GM12878 (cell line): ENCODE data around the gene SELENOO. TPM values are rescaled to one million over a fixed set of nuclear protein-coding genes. Genes with fewer than 3 reads are reported as not detected.

Experiments
- ATAC-seq: fragments of 200-7000 bp; cut with Tn5 transposase; 3 replicates; pipeline ENCODE4 v1.9.1; 2020; ENCODE audit warnings: mild to moderate bottlenecking, moderate library complexity
- BruUV-seq: library from RNA; stranded (reverse); fragments of 400-500 nt; replicated peaks from 2 replicates; lab custom pipeline; 2021; lab: Mats Ljungman, UMichigan
- CTCF ChIA-PET: fragments of 300-600 bp; sonication (Branson Sonifier 250); formaldehyde crosslinking; extraction: SDS; loops from one replicate; lab custom pipeline; 2021; ENCODE audit warnings: inconsistent platforms; lab: Yijun Ruan, JAX
- POLR2A ChIA-PET: fragments of 350-600 bp; formaldehyde crosslinking; extraction: SDS; loops from one replicate; lab custom pipeline; 2021; ENCODE audit warnings: inconsistent platforms; lab: Charles Lee
- RAD21 ChIA-PET: fragments of 300-600 bp; sonication (Branson Sonifier 250); formaldehyde crosslinking; loops from one replicate; lab custom pipeline; 2023; ENCODE audit warnings: antibody characterized with exemption; ENCODE audit not compliant: unreplicated experiment; lab: Charles Lee
- SMC1A ChIA-PET: fragments of 300-600 bp; sonication (Branson Sonifier 250); formaldehyde crosslinking; loops from one replicate; lab custom pipeline; 2023; ENCODE audit not compliant: unreplicated experiment, uncharacterized antibody; lab: Charles Lee
- DNase-seq: peaks from one replicate; pipeline ENCODE4 v3.0.0-alpha.2; 2011; ENCODE audit warnings: low read depth, low spot score
- FAIRE-seq: peaks from 3 replicates; lab custom pipeline; 2011; peaks lifted over from hg19 to GRCh38; lab: Jason Lieb, UNC
- H2AFZ ChIP-seq: 2 replicates; pipeline ENCODE4 v1.6.0; 2011; ENCODE audit warnings: low read depth, low read length, control low read depth; ENCODE audit not compliant: control insufficient read depth
- H3K27ac ChIP-seq: 2 replicates; pipeline ENCODE4 v1.5.1; 2011; ENCODE audit warnings: control low read depth; ENCODE audit not compliant: control insufficient read depth, insufficient read depth
- H3K27me3 ChIP-seq, 2 experiments: replicated peaks in 1 of 2; 2 replicates each; pipeline versions ENCODE4 v1.6.0 to v1.6.1; 2011; ENCODE audit warnings: low read length in 1 of 2; ENCODE audit not compliant: control insufficient read depth in 2 of 2, insufficient read depth in 2 of 2
- H3K36me3 ChIP-seq, 2 experiments: 2 replicates each; pipeline ENCODE4 v1.5.1; 2011; ENCODE audit warnings: low read length in 1 of 2; ENCODE audit not compliant: control insufficient read depth in 2 of 2, insufficient read depth in 2 of 2
- H3K4me1 ChIP-seq: 2 replicates; pipeline ENCODE4 v1.6.1; 2011; ENCODE audit warnings: mild to moderate bottlenecking, low read length, moderate library complexity, mixed read lengths; ENCODE audit not compliant: control insufficient read depth, insufficient read depth
- H3K4me2 ChIP-seq: 2 replicates; pipeline ENCODE4 v1.6.0; 2011; ENCODE audit warnings: control low read depth; ENCODE audit not compliant: control insufficient read depth, insufficient read depth
- H3K4me3 ChIP-seq: fragments of 200-600 bp; sonication (generic); 2 replicates; pipeline ENCODE4 v1.5.1; 2016
- H3K79me2 ChIP-seq: 2 replicates; pipeline ENCODE4 v1.6.0; 2011; ENCODE audit warnings: low read length; ENCODE audit not compliant: control insufficient read depth, insufficient read depth
- H3K9ac ChIP-seq: 2 replicates; pipeline ENCODE4 v1.8.0; 2011; ENCODE audit warnings: low read length, control low read depth, mixed read lengths; ENCODE audit not compliant: control insufficient read depth, insufficient read depth
- H3K9me3 ChIP-seq: replicated peaks from 3 replicates; pipeline ENCODE4 v1.5.1; 2011; ENCODE audit warnings: mild to moderate bottlenecking, low read length; ENCODE audit not compliant: control insufficient read depth, insufficient read depth
- H4K20me1 ChIP-seq: 2 replicates; pipeline ENCODE4 v1.6.0; 2011; ENCODE audit not compliant: control insufficient read depth, insufficient read depth
- CHD2 ChIP-seq: IDR thresholded peaks from 2 replicates; pipeline ENCODE4 v1.6.1; 2011; ENCODE audit warnings: low read depth, low read length, improper control_type of control experiment, borderline replicate concordance
- EGR1 ChIP-seq, 2 experiments: IDR thresholded peaks; 1 replicate in 1 of 2; 2 replicates in 1 of 2; pipeline ENCODE4 v1.6.1; 2011 to 2012; ENCODE audit warnings: low read depth in 2 of 2, low read length in 2 of 2, borderline replicate concordance in 1 of 2, mild to moderate bottlenecking in 1 of 2, moderate library complexity in 1 of 2
- FOXM1 ChIP-seq: IDR thresholded peaks from 2 replicates; pipeline ENCODE4 v1.6.1; 2012; ENCODE audit warnings: low read depth, mild to moderate bottlenecking, inconsistent platforms, low read length, moderate library complexity
- IKZF1 ChIP-seq: fragments of 450-650 bp; conservative IDR thresholded peaks from 2 replicates; pipeline ENCODE4 v1.6.1; 2017; ENCODE audit warnings: antibody characterized with exemption, mild to moderate bottlenecking
- KLF5 ChIP-seq: fragments of 450-650 bp; IDR thresholded peaks from 2 replicates; pipeline ENCODE4 v1.6.1; 2014; ENCODE audit warnings: mild to moderate bottlenecking; ENCODE audit not compliant: partially characterized antibody
- MTA2 ChIP-seq: fragments of 450-650 bp; IDR thresholded peaks from 2 replicates; pipeline ENCODE4 v1.6.1; 2016; ENCODE audit warnings: low read depth, mild to moderate bottlenecking, moderate library complexity
- MXI1 ChIP-seq: fragments of 150-350 bp; IDR thresholded peaks from 2 replicates; pipeline ENCODE4 v1.6.1; 2011; ENCODE audit warnings: low read depth, mild to moderate bottlenecking, inconsistent platforms, low read length, improper control_type of control experiment
- PAX8 ChIP-seq: fragments of 450-650 bp; IDR thresholded peaks from 2 replicates; pipeline ENCODE4 v1.6.1; 2017; ENCODE audit warnings: mild to moderate bottlenecking, moderate library complexity
- RCOR1 ChIP-seq: conservative IDR thresholded peaks from 2 replicates; pipeline ENCODE4 v1.6.1; 2012; ENCODE audit warnings: low read depth, low read length, improper control_type of control experiment
- SMAD1 ChIP-seq: fragments of 450-650 bp; IDR thresholded peaks from 2 replicates; pipeline ENCODE4 v1.6.1; 2018; ENCODE audit warnings: mild to moderate bottlenecking, low read depth; ENCODE audit not compliant: partially characterized antibody
- SMC3 ChIP-seq: IDR thresholded peaks from 2 replicates; pipeline ENCODE4 v1.6.1; 2011; ENCODE audit warnings: low read length, improper control_type of control experiment, borderline replicate concordance
- STAT3 ChIP-seq: IDR thresholded peaks from 2 replicates; pipeline ENCODE4 v1.6.1; 2011; ENCODE audit warnings: low read depth, low read length, improper control_type of control experiment
- TAF1 ChIP-seq: IDR thresholded peaks from 2 replicates; pipeline ENCODE4 v1.6.1; 2011; ENCODE audit warnings: mild to moderate bottlenecking, low read depth, low read length, borderline replicate concordance
- TARDBP ChIP-seq: IDR thresholded peaks from 2 replicates; pipeline ENCODE4 v1.6.1; 2016; ENCODE audit warnings: borderline replicate concordance
- TCF7 ChIP-seq: IDR thresholded peaks from 2 replicates; pipeline ENCODE4 v1.6.1; 2014; ENCODE audit warnings: antibody characterized with exemption, borderline replicate concordance
- ZNF622 ChIP-seq: fragments of 450-650 bp; IDR thresholded peaks from 2 replicates; pipeline ENCODE4 v1.6.1; 2017; ENCODE audit warnings: mild to moderate bottlenecking, inconsistent platforms
- WGBS: methylation state at CpG from one replicate; pipeline ENCODE4 v1.1.6; 2016; ENCODE audit warnings: low lambda C conversion rate; ENCODE audit not compliant: insufficient replicate concordance, insufficient coverage; ENCODE audit errors: missing lambda C conversion rate; 5-methylcytosine and 5-hydroxymethylcytosine counted together
- in situ Hi-C: fragments of 300-500 bp; cut with MboI; formaldehyde crosslinking; loops from 9 replicates; pipeline ENCODE4 v1.14.3; 2018; ENCODE audit warnings: mixed read lengths
- intact Hi-C: fragments of 100-400 bp; cut with micrococcal nuclease; formaldehyde crosslinking; loops from one replicate; pipeline ENCODE4 v1.14.2; 2022; ENCODE audit not compliant: unreplicated experiment
- polyA plus RNA-seq, 11 experiments: library from polyadenylated mRNA; depleted of rRNA in 4 of 11; unstranded in 6 of 11; stranded (reverse) in 5 of 11; fragments of >200 nt; fragmentation: Nextera tagmentation in 4 of 11; fragmentation: Illumina TruSeq in 1 of 11; extraction: Ambion mirVana in 4 of 11; extraction: Trizol in 1 of 11; gene quantifications; 1 replicate in 1 of 11; 2 replicates in 10 of 11; pipeline versions ENCODE4 v1.2.1 to v1.2.3, GENCODE V29; 2011 to 2016; ENCODE audit warnings: inconsistent platforms in 2 of 11, missing spikeins in 2 of 11, low read depth in 1 of 11
- total RNA-seq, 4 experiments: library from RNA; depleted of rRNA in 3 of 4; stranded (reverse); fragments of >200 nt in 3 of 4; fragmentation: Illumina TruSeq in 1 of 4; extraction: Trizol in 1 of 4; gene quantifications; 2 replicates each; pipeline versions ENCODE4 v1.2.1 to v1.2.3, GENCODE V29; 2013 to 2021
- TF ChIP-seq, protein P1 (sequence below): IDR thresholded peaks from 2 replicates; pipeline ENCODE4 v1.6.1; 2011; ENCODE audit warnings: borderline replicate concordance, low read depth, mild to moderate bottlenecking, moderate library complexity, mixed read lengths, low read length; ENCODE audit not compliant: insufficient read depth; ENCODE audit errors: extremely low read length
- TF ChIP-seq, protein P2 (sequence below): IDR thresholded peaks from 2 replicates; pipeline ENCODE4 v1.6.1; 2011; ENCODE audit warnings: low read depth, low read length, improper control_type of control experiment, borderline replicate concordance

The SELENOO gene
- total and polyA plus RNA-seq, 10 of the 15 experiments (the other 5 are each of a cell fraction or from before 2014, with no cell fraction given): 0.42 to 23.3 (median 3.3) TPM

DNA sequence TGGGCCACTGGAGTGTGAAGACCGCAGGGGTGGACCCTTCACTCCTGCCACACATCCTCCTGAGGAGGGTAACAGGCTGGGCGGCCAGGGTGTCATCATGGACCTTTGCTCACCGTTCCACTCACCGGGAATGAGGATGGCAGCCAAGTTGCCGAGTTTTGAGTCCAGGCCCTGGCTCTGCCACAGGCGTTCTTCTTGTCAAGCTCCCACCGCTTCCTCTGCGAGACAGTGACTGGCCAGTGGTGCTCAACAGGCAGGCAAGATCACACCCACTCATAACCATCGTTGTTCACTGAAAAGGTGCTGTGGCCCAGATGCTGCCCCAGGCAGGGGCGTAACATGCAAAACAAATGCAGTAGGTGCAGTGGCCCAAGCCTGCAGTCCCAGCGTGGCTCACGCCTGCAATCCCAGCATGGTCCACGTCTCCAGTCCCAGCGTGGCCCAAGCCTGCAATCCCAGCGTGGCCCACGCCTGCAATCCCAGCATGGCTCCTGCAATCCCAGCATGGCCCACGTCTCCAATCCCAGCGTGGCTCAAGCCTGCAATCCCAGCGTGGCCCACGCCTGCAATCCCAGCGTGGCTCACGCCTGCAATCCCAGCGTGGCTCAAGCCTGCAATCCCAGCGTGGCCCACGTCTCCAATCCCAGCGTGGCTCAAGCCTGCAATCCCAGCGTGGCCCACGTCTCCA, 35.2 kb upstream of the SELENOO start:
- H3K4me1 ChIP-seq: no peaks in the 10 kb centered on the region
- ChIA-PET RAD21 (no interaction called here), SMC1A (no interaction called here)
- DNase-seq (no peak), ATAC-seq (no peak)
- no peaks in the 10 kb centered on the region for H4K20me1 ChIP-seq
- no peak overlapping the region for H2AFZ ChIP-seq
- BruUV-seq: no TSS peak
- no peak overlapping the region for H3K27ac ChIP-seq
- H3K79me2 ChIP-seq: no peaks in the 10 kb centered on the region
- in situ Hi-C loops: no loop called here
- TF ChIP-seq ZNF622 (no peak), MTA2 (no peak), RCOR1 (no peak), KLF5 (no peak), TAF1 (no peak), TCF7 (no peak), EGR1 (IDR thresholded peaks at IDR 0.05; ENCODE audit: borderline replicate concordance in 1 of 2, low read depth in 2 of 2, low read length in 2 of 2) (no peak), PAX8 (no peak), TARDBP (no peak), FOXM1 (no peak), SMC3 (no peak), IKZF1 (no peak), SMAD1 (no peak), STAT3 (no peak), MXI1 (no peak), CHD2 (no peak)
- TF ChIP-seq, protein P1, sequence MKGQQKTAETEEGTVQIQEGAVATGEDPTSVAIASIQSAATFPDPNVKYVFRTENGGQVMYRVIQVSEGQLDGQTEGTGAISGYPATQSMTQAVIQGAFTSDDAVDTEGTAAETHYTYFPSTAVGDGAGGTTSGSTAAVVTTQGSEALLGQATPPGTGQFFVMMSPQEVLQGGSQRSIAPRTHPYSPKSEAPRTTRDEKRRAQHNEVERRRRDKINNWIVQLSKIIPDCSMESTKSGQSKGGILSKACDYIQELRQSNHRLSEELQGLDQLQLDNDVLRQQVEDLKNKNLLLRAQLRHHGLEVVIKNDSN: no peak
- TF ChIP-seq, protein P2, sequence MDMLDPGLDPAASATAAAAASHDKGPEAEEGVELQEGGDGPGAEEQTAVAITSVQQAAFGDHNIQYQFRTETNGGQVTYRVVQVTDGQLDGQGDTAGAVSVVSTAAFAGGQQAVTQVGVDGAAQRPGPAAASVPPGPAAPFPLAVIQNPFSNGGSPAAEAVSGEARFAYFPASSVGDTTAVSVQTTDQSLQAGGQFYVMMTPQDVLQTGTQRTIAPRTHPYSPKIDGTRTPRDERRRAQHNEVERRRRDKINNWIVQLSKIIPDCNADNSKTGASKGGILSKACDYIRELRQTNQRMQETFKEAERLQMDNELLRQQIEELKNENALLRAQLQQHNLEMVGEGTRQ: no peak
- TF ChIP-seq, all 136 proteins: peak for 0
- intact Hi-C loops: no loop called here
- 71% methylated on average over 27 of the region's 28 CpGs for WGBS
- Histone ChIP-seq H3K36me3 (no peaks in the 10 kb centered on the region), H3K9me3 (no peaks in the 10 kb centered on the region), H3K4me3 (no peak overlapping the region), H3K9ac (no peak overlapping the region), H3K4me2 (no peak overlapping the region), H3K27me3 (peaks cover 2 to 5% of the 10 kb centered on the region in 2 experiments; a peak in 3 of 4 replicates)
- no peak for FAIRE-seq
- ChIA-PET CTCF (interaction anchor here (0.6 to 1.4 kb wide), 2 partner anchors 44 to 46 kb away, joined by 4 read pairs; no protein-coding TSS in a partner anchor), POLR2A (no interaction called here)
